CD4-positive, CD25-positive, alpha-beta regulatory T cell (primary cell): ENCODE data around the gene DCBLD1. TPM values are rescaled to one million over a fixed set of nuclear protein-coding genes. Genes with fewer than 3 reads are reported as not detected.
A peak's percentile ranks its signal among the peaks of the same experiment; 100 is the strongest.

ENCODE experiments used
- ATAC-seq, 2 donors: fragments of 150-1000 bp; cut with Tn5 transposase; one replicate each; pipeline ENCODE4 v1.10.0; 2021; ENCODE audit warnings: low read depth in 2 of 2, moderate number of reproducible peaks in 2 of 2, moderate library complexity in 1 of 2
- DNase-seq, 3 donors: peaks; one replicate each; pipeline versions ENCODE4 v3.0.0 to v3.0.0-alpha.2; 2012 to 2022; ENCODE audit warnings: mixed read lengths in 1 of 3
- H3K27ac ChIP-seq: one replicate; pipeline ENCODE4 v1.7.0; 2013; ENCODE audit warnings: mild to moderate bottlenecking, low read length; ENCODE audit not compliant: insufficient read depth, poor library complexity, severe bottlenecking
- H3K27me3 ChIP-seq: one replicate; pipeline ENCODE4 v1.7.0; 2013; ENCODE audit warnings: low read length; ENCODE audit not compliant: control insufficient read depth, insufficient read depth
- H3K36me3 ChIP-seq: one replicate; pipeline ENCODE4 v1.7.0; 2013; ENCODE audit warnings: mild to moderate bottlenecking, low read length, moderate library complexity; ENCODE audit not compliant: control insufficient read depth, insufficient read depth
- H3K4me1 ChIP-seq: 2 replicates; pipeline ENCODE4 v1.7.0; 2013; ENCODE audit warnings: mild to moderate bottlenecking, low read length; ENCODE audit not compliant: insufficient read depth, control insufficient read depth, poor library complexity, severe bottlenecking
- H3K4me3 ChIP-seq: one replicate; pipeline ENCODE4 v1.7.0; 2013; ENCODE audit warnings: low read depth, mild to moderate bottlenecking, low read length, moderate library complexity
- H3K9me3 ChIP-seq, 2 experiments: 1 replicate in 1 of 2; 2 replicates in 1 of 2; pipeline ENCODE4 v1.7.0; 2013; ENCODE audit warnings: low read length in 2 of 2, mild to moderate bottlenecking in 1 of 2, moderate library complexity in 1 of 2; ENCODE audit not compliant: control insufficient read depth in 2 of 2
- H3K27ac Mint-ChIP-seq, 3 donors: one replicate each; pipeline ENCODE4 v1.8.0; 2020 to 2022; ENCODE audit warnings: mild to moderate bottlenecking in 3 of 3, mixed read lengths in 3 of 3, moderate library complexity in 2 of 3
- H3K27me3 Mint-ChIP-seq: one replicate; pipeline ENCODE4 v1.8.0; 2022; ENCODE audit warnings: mild to moderate bottlenecking, mixed read lengths
- H3K36me3 Mint-ChIP-seq: one replicate; pipeline ENCODE4 v1.8.0; 2020; ENCODE audit warnings: mixed read lengths
- H3K4me1 Mint-ChIP-seq, 4 donors: one replicate each; pipeline ENCODE4 v1.8.0; 2020 to 2022; ENCODE audit warnings: mixed read lengths in 4 of 4, mild to moderate bottlenecking in 1 of 4
- H3K4me3 Mint-ChIP-seq, 4 donors: one replicate each; pipeline ENCODE4 v1.8.0; 2020 to 2022; ENCODE audit warnings: mild to moderate bottlenecking in 4 of 4, mixed read lengths in 4 of 4, moderate library complexity in 3 of 4
- H3K9me3 Mint-ChIP-seq, 7 donors: one replicate each; pipeline ENCODE4 v1.8.0; 2020 to 2022; ENCODE audit warnings: mixed read lengths in 7 of 7, mild to moderate bottlenecking in 3 of 7, moderate library complexity in 2 of 7
- polyA plus RNA-seq, 4 donors: library from polyadenylated mRNA; unstranded; fragments of 300-500 nt; fragmentation: Illumina TruSeq; gene quantifications; one replicate each; pipeline ENCODE4 v1.2.3, GENCODE V29; 2021
- total RNA-seq: library from RNA; stranded (reverse); gene quantifications from one replicate; pipeline ENCODE4 v1.2.3, GENCODE V29; 2022

DCBLD1 gene
- total and polyA plus RNA-seq, 5 donors from 2014 or later: 1.3 to 5.5 (median 3.1) TPM

- Histone ChIP-seq H3K27me3 (no peaks in the 10 kb centered on the region), H3K4me3 (no peak overlapping the region), H3K36me3 (peaks cover 15% of the 10 kb centered on the region), H3K27ac (no peak overlapping the region), H3K9me3 (no peaks in the 10 kb centered on the region), H3K4me1 (peaks cover 13% of the 10 kb centered on the region)
- H3K4me1 Mint-ChIP-seq: peaks cover 26 to 47% (median 33%) of the 10 kb centered on the region in 4 donors
- peaks cover 21% of the 10 kb centered on the region for H3K36me3 Mint-ChIP-seq
- H3K27me3 Mint-ChIP-seq: no peaks in the 10 kb centered on the region
- peaks cover 0 to 6% (median 0%) of the 10 kb centered on the region in 7 donors for H3K9me3 Mint-ChIP-seq
- ATAC-seq (no peak), DNase-seq (no peak)
- no peak overlapping the region for H3K27ac Mint-ChIP-seq
- H3K4me3 Mint-ChIP-seq: peak overlapping the region in 1 of 4 donors; percentile 61
Observed at GRCh38 chr6:117595099-117595923, 112.8 kb downstream of the DCBLD1 start.

GRCh38 chr6:117597755-117598154 is 115.3 kb downstream of the DCBLD1 start:
- Mint-ChIP-seq H3K27me3 (no peaks in the 10 kb centered on the region), H3K9me3 (peaks cover 0 to 6% (median 0%) of the 10 kb centered on the region in 7 donors), H3K4me1 (peaks cover 19 to 54% (median 36%) of the 10 kb centered on the region in 4 donors), H3K27ac (peak overlapping the region in 1 of 3 donors; percentile 29), H3K36me3 (peaks cover 21% of the 10 kb centered on the region), H3K4me3 (peak overlapping the region in 2 of 4 donors; percentile 39 to 44)
- Histone ChIP-seq H3K9me3 (no peaks in the 10 kb centered on the region), H3K36me3 (peaks cover 10% of the 10 kb centered on the region), H3K27me3 (no peaks in the 10 kb centered on the region), H3K4me1 (peaks cover 31% of the 10 kb centered on the region), H3K27ac (no peak overlapping the region), H3K4me3 (no peak overlapping the region)
- ATAC-seq: no peak
- DNase-seq: no peak

Other genes starting within 250 kb of the DCBLD1 start
- not detected for gene VGLL2, start 217.1 kb upstream of the DCBLD1 start, total RNA-seq
- not detected for gene VGLL2, start 217.1 kb upstream of the DCBLD1 start, polyA plus RNA-seq
- gene ROS1, start 56.7 kb upstream of the DCBLD1 start, total RNA-seq: not detected
- gene ROS1, start 56.7 kb upstream of the DCBLD1 start, polyA plus RNA-seq: not detected
- gene GOPC, start 119.8 kb downstream of the DCBLD1 start, total RNA-seq: 20.2 TPM
- gene GOPC, start 119.8 kb downstream of the DCBLD1 start, polyA plus RNA-seq: 10 to 100 TPM; 13.0 to 15.4 (median 13.9) TPM
- 24.6 TPM for gene NUS1, start 192.8 kb downstream of the DCBLD1 start, total RNA-seq
- 10 to 100 TPM; 12.6 to 16.7 (median 14.8) TPM for gene NUS1, start 192.8 kb downstream of the DCBLD1 start, polyA plus RNA-seq